ENCODE data around the gene TMEM119.

- TF ChIP-seq CTCF (IDR thresholded peaks at IDR 0.05) (no peak), POLR2A (IDR thresholded peaks at IDR 0.05) (no peak), POLR2AphosphoS5 (IDR thresholded peaks at IDR 0.05) (no peak)
These were observed 10.1 kb downstream of the TMEM119 start for GRCh38 chr12:108587826-108588225.
